Right lobe of liver (tissue), 6 donors: ENCODE data around the gene TPST1. TPM values are rescaled to one million over a fixed set of nuclear protein-coding genes. Genes with fewer than 3 reads are reported as not detected.
"Not testable (repeated sequence)": the region's sequence is repeated elsewhere in the genome, so short reads cannot be mapped to it uniquely, and the experiment has no call there.

ENCODE experiments used
- ATAC-seq, 4 donors: fragments of 200-7000 bp; cut with Tn5 transposase; one replicate each; pipeline ENCODE4 v1.9.1; 2020; ENCODE audit warnings: mild to moderate bottlenecking in 4 of 4, moderate library complexity in 4 of 4
- DNase-seq, 3 donors: peaks; one replicate each; pipeline ENCODE4 v3.0.0-alpha.2; 2020
- H3K27ac ChIP-seq, 3 donors: fragments of 200-600 bp; one replicate each; pipeline ENCODE4 v1.8.0; 2022
- H3K27me3 ChIP-seq, 2 donors: fragments of 200-600 bp; one replicate each; pipeline ENCODE4 v1.8.0; 2022
- H3K36me3 ChIP-seq, 4 donors: fragments of 200-600 bp; sonication (generic) in 1 of 4; one replicate each; pipeline versions ENCODE4 v1.5.1 to v1.8.0; 2017 to 2022; ENCODE audit warnings: control low read depth in 1 of 4
- H3K4me1 ChIP-seq, 4 donors: fragments of 200-600 bp; sonication (generic) in 1 of 4; one replicate each; pipeline versions ENCODE4 v1.5.1 to v1.8.0; 2017 to 2022; ENCODE audit warnings: control low read depth in 1 of 4
- H3K4me3 ChIP-seq, 3 donors: fragments of 200-600 bp; one replicate each; pipeline ENCODE4 v1.8.0; 2022
- H3K9me3 ChIP-seq, 4 donors: fragments of 200-600 bp; sonication (generic) in 1 of 4; one replicate each; pipeline versions ENCODE4 v1.5.1 to v1.8.0; 2017 to 2022; ENCODE audit warnings: control low read depth in 1 of 4
- POLR2A ChIP-seq: fragments of 450-650 bp; IDR thresholded peaks from one replicate; pipeline ENCODE4 v1.6.1; 2017; ENCODE audit warnings: antibody characterized with exemption, mild to moderate bottlenecking
- WGBS: methylation state at CpG from one replicate; pipeline ENCODE4 v1.1.6; 2018; ENCODE audit warnings: low coverage, low lambda C conversion rate; ENCODE audit not compliant: insufficient coverage; ENCODE audit errors: missing lambda C conversion rate; 5-methylcytosine and 5-hydroxymethylcytosine counted together
- intact Hi-C, 2 donors: fragments of 100-400 bp; cut with DNase I; formaldehyde crosslinking; loops; one replicate each; pipeline versions ENCODE4 v1.11.2 to v1.14.1; 2022
- small RNA-seq, 2 experiments: library from RNA; depleted of rRNA; stranded (forward); fragments of <200 nt; gene quantifications; one replicate each; pipeline ENCODE3, GENCODE V24; 2016
- total RNA-seq, 6 experiments: library from RNA; depleted of rRNA in 2 of 6; stranded (reverse); fragments of >200 nt in 2 of 6; fragmentation: NEBNext Ultra II Directional in 3 of 6; extraction: Animal tissue kit (Norgen Biotek cat#: 25700) in 3 of 6; gene quantifications; one replicate each; pipeline versions ENCODE4 v1.1.0 to v1.2.4, GENCODE V29; 2016 to 2023
- TF ChIP-seq, protein P1 (sequence below), 4 donors: fragments of 200-600 bp in 3 of 4; fragments of 450-650 bp in 1 of 4; IDR thresholded peaks; one replicate each; pipeline versions ENCODE4 v1.5.1 to v1.8.0; 2016 to 2022; ENCODE audit warnings: antibody characterized with exemption in 4 of 4, mild to moderate bottlenecking in 2 of 4
- donor health status: DM: no; HTN: yes; CAD: no.
- donor health status: DM: no; HTN: no; CAD: no.
- donor health status: DM: no; HTN: no; CAD: no.
- donor health status: DM: no; HTN: yes; CAD: no.
- donor health status: DM: no; HTN: yes; CAD: no.

The TPST1 gene
- total RNA-seq, 6 experiments from 2014 or later: 18.0 to 40.5 (median 26.3) TPM

DNA sequence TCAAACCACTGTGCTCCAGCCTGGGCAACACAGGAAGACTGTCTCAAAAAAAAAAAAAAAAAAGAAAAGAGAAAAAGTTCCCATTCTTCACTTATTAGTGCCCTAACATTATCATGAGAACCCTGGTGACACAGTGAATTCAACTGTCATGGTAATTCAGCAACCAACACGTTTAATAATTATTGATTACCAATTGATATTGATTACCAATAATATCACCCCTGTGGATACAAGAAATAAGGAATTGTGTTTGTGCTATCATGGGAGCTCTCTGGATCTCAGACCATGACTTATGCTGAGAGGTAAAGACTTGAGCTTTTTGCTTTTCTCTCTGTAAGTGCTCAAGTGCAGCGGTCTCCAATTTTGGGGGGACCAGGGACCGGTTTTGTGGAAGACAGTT is 195.3 kb downstream of the TPST1 start:
- intact Hi-C loops: no loop called here
- DNase-seq (peak in 1 of 3 donors; percentile 7), ATAC-seq (no peak)
- 29% methylated on average over 1 of the region's 3 CpGs for WGBS
- no peaks in the 10 kb centered on the region for H3K9me3 ChIP-seq
- no peak overlapping the region for H3K27ac ChIP-seq
- H3K4me1 ChIP-seq: peaks cover 0 to 7% (median 0%) of the 10 kb centered on the region in 4 donors
- H3K4me3 ChIP-seq: no peak overlapping the region
- H3K27me3 ChIP-seq: no peaks in the 10 kb centered on the region
- no peaks in the 10 kb centered on the region for H3K36me3 ChIP-seq
- TF ChIP-seq, protein P1, sequence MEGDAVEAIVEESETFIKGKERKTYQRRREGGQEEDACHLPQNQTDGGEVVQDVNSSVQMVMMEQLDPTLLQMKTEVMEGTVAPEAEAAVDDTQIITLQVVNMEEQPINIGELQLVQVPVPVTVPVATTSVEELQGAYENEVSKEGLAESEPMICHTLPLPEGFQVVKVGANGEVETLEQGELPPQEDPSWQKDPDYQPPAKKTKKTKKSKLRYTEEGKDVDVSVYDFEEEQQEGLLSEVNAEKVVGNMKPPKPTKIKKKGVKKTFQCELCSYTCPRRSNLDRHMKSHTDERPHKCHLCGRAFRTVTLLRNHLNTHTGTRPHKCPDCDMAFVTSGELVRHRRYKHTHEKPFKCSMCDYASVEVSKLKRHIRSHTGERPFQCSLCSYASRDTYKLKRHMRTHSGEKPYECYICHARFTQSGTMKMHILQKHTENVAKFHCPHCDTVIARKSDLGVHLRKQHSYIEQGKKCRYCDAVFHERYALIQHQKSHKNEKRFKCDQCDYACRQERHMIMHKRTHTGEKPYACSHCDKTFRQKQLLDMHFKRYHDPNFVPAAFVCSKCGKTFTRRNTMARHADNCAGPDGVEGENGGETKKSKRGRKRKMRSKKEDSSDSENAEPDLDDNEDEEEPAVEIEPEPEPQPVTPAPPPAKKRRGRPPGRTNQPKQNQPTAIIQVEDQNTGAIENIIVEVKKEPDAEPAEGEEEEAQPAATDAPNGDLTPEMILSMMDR (IDR thresholded peaks at IDR 0.05): no peak
- no peak for TF ChIP-seq POLR2A

DNA sequence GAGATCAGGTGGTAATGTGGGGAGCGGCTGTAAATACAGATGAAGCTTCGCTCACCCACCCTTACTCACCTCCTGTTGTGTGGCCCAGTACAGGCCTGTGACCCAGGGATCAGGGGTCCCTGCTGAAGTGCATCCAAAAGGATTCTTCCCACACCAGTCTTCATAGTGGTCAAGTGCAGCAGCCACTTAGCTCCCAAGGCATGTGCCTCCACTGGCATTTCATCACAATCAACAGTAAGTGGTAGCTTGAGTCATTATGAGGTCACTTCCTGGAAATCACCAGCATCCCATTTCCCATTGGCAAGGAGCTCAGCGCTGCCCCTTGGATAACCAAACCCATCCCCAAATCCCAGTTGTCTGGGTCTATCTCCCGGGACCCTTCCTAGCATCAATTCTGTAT is 196.0 kb downstream of the TPST1 start:
- H3K36me3 ChIP-seq, ATAC-seq, H3K4me3 ChIP-seq, intact Hi-C loops, H3K27ac ChIP-seq, H3K4me1 ChIP-seq, H3K9me3 ChIP-seq, H3K27me3 ChIP-seq: not testable (repeated sequence)
- peak in 1 of 3 donors; percentile 3 for DNase-seq
- 85% methylated on average over 3 of the region's 4 CpGs for WGBS

DNA sequence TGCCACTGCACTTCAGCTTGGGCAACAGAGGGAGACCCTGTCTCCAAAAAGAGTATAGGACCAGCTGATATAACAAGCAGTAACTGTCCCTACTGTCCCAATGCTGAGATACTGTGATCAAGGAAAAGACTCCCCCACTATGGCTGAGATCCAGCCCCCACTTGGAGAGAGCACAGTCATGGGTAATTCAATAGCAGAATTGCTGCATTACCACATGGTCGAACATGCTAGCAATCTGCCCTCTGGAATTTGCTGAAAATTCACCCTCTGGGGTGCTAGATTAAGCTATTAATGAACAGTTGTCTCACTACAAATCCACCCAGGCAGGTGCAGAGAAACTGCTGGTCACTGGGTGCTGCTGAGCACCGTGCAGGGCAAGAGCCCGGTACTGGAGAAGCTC is 196.8 kb downstream of the TPST1 start:
- H3K4me3 ChIP-seq, H3K4me1 ChIP-seq, H3K9me3 ChIP-seq, ATAC-seq, intact Hi-C loops, H3K36me3 ChIP-seq, H3K27ac ChIP-seq, H3K27me3 ChIP-seq: not testable (repeated sequence)
- no CpG with 5 or more reads among the region's 3 CpGs for WGBS
- peak in 1 of 3 donors; percentile 20 for DNase-seq

DNA sequence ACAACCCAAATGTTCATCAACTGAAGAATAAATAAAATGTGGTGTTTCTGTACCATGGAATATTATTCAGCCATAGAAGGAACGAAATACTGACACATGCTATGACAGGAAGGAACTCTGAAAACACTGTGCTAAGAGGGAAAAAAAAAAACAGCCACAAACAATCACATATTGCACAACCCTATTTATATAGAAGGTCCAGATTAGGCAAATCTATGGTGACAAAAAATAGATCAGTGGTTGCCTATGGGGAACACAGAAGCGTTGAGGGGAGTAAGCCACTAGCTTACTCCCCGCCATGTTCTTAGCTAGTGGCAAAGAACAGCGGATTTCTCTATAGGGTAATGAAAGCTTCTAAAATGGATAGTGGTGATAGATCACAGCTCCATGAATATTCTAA is 198.4 kb downstream of the TPST1 start:
- Histone ChIP-seq H3K4me1 (peaks cover 0 to 7% (median 0%) of the 10 kb centered on the region in 4 donors), H3K9me3 (no peaks in the 10 kb centered on the region), H3K27me3 (no peaks in the 10 kb centered on the region), H3K27ac (no peak overlapping the region), H3K4me3 (no peak overlapping the region), H3K36me3 (no peaks in the 10 kb centered on the region)
- ATAC-seq: no peak
- intact Hi-C loops: no loop called here
- 86% methylated on average over 4 of the region's 4 CpGs for WGBS
- no peak for TF ChIP-seq POLR2A
- TF ChIP-seq, protein P1 (IDR thresholded peaks at IDR 0.05): no peak
- DNase-seq: no peak

DNA sequence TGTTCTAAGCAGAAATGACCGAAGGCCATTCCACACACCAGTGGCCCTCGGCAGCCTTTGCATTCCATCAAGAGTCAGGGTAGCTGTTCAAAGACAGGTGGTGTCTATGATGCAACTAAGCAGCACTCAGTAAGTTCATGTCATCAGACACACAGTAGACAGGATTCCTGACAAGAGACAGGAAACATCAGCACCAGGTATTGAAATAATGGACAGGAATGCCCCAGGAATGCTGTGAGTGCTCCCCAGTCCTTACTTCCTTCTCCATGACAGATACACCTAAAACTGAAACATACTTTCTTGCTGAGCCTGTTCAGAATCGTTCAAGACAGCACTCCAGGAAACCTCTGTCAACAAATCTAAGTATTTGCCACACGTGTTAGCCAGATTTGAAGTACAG is 204.4 kb downstream of the TPST1 start:
- Histone ChIP-seq H3K4me3 (no peak overlapping the region), H3K4me1 (peaks cover 0 to 8% (median 0%) of the 10 kb centered on the region in 4 donors), H3K9me3 (no peaks in the 10 kb centered on the region), H3K27me3 (no peaks in the 10 kb centered on the region), H3K27ac (no peak overlapping the region), H3K36me3 (no peaks in the 10 kb centered on the region)
- TF ChIP-seq POLR2A: no peak
- TF ChIP-seq, protein P1 (IDR thresholded peaks at IDR 0.05): no peak
- DNase-seq (no peak), ATAC-seq (no peak)
- 64% methylated on average over 4 of the region's 4 CpGs for WGBS
- intact Hi-C loops: no loop called here

Small RNA genes within 50 kb of the gene (small RNA-seq; reads per million reads assigned to genes)
- 0 reads per million in 2 experiments for gene RNU6-313P

Other genes with a start within 250 kb of the TPST1 start
- 10 to 100 TPM; 49.1 to 87.2 (median 67.7) TPM for gene GUSB, start 223.1 kb upstream of the TPST1 start, total RNA-seq
- 100 to 1,000 TPM; 161 to 356 (median 220) TPM for gene ASL, start 129.5 kb upstream of the TPST1 start, total RNA-seq
- gene CRCP, start 90.5 kb upstream of the TPST1 start, total RNA-seq: 10 to 100 TPM; 17.2 to 38.0 (median 24.4) TPM